GM21786 (cell line): ENCODE data around the gene SERPINB13.

ENCODE experiments used
- ATAC-seq: cut with Tn5 transposase; IDR thresholded peaks from one replicate; pipeline ENCODE4 v1.9.1; 2021; ENCODE audit not compliant: unreplicated experiment

The SERPINB13 gene, protein sequence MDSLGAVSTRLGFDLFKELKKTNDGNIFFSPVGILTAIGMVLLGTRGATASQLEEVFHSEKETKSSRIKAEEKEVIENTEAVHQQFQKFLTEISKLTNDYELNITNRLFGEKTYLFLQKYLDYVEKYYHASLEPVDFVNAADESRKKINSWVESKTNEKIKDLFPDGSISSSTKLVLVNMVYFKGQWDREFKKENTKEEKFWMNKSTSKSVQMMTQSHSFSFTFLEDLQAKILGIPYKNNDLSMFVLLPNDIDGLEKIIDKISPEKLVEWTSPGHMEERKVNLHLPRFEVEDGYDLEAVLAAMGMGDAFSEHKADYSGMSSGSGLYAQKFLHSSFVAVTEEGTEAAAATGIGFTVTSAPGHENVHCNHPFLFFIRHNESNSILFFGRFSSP

DNA sequence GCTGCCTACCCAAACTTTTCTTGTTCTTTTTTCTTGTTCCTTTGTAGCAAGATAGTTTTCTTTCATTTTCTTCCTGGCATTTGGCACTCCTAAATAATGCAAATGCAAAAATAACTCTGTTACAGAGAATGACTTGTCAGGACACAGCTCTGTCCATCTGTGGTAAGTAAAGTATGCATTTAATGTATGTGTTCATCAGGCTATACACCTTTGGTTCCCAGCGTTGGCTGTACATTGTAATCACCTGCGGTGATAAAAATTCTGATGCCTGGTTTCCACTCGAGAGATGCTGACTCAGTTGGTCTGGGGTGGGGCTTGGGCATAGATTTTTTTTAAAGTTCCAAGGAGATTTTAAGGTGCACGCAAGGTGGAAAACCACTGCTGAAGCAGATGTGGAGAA is at the start of gene SERPINB13:
Gene SERPINB13, plus strand, starts transcription at position 378 of the 400 bp plus-strand sequence. CDS start 1,325 bp downstream, outside the sequence.
- ATAC-seq, result no peak

- ATAC-seq, result no peak
Observed at GRCh38 chr18:63539904-63540510, 47.1 kb upstream of the SERPINB13 start.

DNA sequence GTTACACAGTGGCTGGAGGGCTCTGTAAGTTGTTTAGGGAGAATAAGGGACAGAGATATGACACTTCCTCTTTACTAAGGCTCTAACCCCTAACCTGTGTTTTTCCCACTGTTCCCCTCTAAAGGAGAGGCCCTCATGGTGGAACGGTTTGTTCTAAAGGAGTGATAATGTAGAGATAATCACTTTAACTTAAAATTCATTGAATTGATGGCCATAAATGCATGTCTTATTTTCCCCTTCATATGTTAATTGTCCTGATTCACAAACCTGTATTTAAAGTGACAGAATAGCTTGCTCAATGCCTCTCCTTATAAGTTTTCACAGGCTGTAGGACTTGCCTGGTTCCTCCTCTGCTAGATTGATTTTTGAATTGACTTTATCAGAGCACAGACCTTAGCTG is 45.1 kb upstream of the SERPINB13 start, which contains the start of gene SERPINB12:
Gene SERPINB12, plus strand, starts transcription at position 301 of the 400 bp plus-strand sequence. CDS start 13,791 bp downstream, outside the sequence.
- no peak for ATAC-seq

- ATAC-seq, result no peak
Observed at GRCh38 chr18:63544017-63544416, 43.1 kb upstream of the SERPINB13 start.

GRCh38 chr18:63545000-63545399 is 42.1 kb upstream of the SERPINB13 start:
- no peak for ATAC-seq

- ATAC-seq, result no peak
Observed at GRCh38 chr18:63550068-63550467, 37.1 kb upstream of the SERPINB13 start.

DNA sequence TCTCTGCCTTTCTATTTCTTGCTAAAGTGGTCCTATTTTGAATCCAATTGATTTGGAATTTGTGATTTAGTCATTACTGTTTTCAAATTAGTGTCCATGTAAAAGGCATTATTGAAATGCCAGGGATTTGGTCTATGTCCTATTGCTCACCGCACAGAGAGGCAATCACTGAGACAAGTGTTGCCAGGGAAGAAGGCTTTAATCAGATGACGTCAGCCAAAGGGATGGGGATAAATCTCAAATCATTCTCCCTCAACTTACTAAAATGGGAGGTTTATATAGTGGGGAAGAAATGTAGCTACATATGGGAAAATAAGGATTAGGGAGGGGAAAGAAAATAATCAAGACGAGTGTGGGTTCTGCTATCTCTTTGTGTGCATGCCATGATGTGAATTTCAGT is 35.4 kb upstream of the SERPINB13 start:
- ATAC-seq, result no peak

GRCh38 chr18:63552581-63552980 is 34.6 kb upstream of the SERPINB13 start:
- no peak for ATAC-seq

DNA sequence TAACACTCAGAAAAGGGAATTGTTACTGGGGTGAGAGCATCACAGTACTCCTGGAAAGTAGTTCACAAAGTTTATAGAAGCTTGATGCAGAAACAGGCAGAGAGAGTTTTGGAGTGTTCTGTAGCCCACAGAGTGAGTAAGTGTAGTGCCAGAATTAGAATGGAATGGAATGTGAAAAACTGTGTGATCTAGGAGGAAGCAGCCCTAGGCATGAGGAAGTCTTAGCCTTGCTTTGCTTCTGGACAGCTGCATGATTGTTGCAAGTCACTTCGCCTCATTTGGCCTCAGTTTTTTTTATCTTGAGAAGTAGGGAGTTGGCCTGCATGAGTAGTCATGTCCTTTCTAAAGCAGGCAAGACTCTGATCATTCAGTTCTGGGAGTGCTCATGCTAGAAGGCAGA is 34.1 kb upstream of the SERPINB13 start:
- no peak for ATAC-seq

DNA sequence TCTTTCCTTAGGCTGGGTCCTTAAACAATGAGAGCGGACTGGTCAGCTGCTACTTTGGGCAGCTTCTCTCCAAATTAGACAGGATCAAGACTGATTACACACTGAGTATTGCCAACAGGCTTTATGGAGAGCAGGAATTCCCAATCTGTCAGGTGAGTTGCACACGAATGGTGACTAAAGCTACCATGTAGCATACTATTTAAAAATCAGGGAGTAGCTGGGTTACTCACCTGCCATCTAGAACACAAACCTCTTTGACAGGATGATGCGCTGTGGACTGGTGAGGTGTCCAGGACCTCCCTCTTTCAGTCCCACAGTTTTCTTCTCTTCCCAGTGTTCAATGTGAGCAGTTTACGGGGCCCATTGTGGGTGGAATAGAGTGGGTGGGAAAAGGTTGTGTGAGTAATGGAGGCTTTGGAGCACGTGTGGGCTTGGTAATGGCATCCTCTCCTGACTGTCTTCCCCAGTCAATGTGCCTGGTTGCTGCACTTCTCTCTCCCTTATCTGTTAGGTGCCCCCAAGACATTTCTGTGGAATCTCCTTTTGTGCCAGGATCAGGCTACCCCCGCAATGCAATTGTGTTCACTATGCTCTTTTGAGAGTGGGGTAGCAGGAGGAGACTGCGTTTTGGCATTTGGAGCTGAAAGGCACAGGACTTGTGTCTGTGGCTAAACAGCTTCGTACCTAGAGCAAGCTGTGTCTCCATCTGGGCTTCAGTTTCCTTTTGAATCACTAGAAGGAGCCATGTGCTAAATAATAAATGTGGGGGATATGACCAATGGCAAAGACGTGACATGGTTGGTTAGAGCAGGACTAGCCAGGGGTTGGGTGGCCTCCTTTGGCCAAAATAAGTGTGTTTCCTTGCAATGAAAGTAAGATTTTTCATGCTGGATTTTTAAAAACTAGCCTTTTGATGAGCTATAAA is 27.3 kb upstream of the SERPINB13 start:
- no peak for ATAC-seq

- peak; percentile 79 for ATAC-seq
Observed at GRCh38 chr18:63562284-63562683, 24.9 kb upstream of the SERPINB13 start.

GRCh38 chr18:63564021-63564420 is 23.1 kb upstream of the SERPINB13 start:
- no peak for ATAC-seq

- no peak for ATAC-seq
Observed at GRCh38 chr18:63564561-63564960, 22.6 kb upstream of the SERPINB13 start.

GRCh38 chr18:63567276-63567675 is 19.9 kb upstream of the SERPINB13 start:
- no peak for ATAC-seq

- ATAC-seq, result no peak
Observed at GRCh38 chr18:63567825-63568224, 19.3 kb upstream of the SERPINB13 start.

- ATAC-seq, result no peak
Observed at GRCh38 chr18:63570721-63571120, 16.4 kb upstream of the SERPINB13 start.

DNA sequence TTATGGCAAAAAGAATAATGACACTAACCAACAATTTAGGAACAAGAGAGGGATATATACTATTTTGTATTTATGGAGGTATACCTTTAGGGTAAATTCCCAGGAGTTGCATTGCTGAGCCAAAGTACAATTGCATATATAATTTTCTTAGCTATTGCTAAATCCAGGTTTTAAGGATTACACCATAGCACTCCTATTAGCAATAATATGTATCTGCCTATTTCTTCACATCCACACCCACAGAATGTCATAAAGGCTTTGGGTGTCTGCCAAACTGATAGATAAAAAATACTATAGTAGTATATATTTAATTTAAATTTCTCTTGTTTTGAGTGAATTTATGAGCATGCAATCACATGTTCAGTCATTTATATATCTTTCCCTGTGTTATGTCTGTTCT is 11.5 kb upstream of the SERPINB13 start:
- no peak for ATAC-seq

DNA sequence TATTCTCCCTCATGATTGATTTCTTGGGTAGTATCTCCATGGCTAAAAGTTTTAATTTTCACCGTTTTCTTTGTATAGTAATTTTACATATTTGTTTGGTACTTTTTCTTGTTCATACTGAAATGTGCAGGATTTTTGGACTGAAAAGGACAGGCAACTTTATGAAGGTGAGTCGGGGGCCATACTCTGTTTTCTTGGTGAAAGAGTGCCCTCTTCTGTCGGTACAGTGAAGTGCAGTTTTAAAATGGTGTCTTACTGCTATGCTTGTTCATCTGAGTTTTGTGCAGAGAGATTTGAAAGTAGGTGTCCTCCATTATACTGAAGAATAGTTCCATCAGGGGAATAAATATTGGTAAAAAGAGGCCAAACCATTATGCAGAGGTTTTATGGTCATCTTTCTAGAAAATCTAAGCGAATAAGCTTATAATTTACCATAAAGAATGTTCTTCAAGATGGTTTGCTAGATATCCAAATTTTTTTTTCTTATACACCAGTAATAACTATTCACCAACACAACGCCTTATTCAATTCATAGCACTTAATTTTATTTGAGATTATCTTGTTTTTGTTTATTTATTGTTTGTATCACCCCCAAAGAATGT is 8.7 kb upstream of the SERPINB13 start:
- no peak for ATAC-seq

- ATAC-seq, result no peak
Observed at GRCh38 chr18:63579616-63580015, 7.5 kb upstream of the SERPINB13 start.

DNA sequence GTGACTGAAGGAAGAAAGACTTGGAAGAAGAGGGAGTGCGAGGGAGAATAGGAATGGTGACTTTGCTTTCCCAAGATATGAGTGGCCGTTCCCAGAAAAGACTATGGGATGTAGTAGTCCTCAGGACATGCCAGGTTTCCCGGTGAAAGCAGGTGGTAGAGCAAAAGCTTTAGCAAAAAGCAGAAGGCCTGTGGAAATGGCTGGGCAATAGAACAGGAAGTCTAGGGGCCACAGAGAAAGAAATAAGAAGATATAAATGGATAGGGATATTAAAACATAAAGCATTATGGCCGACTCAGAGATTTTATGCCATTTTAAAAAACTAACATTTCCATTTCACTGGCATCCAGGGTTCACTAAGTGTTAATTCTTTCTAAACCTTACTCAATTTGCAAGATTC is 1.2 kb upstream of the SERPINB13 start:
- no peak for ATAC-seq

DNA sequence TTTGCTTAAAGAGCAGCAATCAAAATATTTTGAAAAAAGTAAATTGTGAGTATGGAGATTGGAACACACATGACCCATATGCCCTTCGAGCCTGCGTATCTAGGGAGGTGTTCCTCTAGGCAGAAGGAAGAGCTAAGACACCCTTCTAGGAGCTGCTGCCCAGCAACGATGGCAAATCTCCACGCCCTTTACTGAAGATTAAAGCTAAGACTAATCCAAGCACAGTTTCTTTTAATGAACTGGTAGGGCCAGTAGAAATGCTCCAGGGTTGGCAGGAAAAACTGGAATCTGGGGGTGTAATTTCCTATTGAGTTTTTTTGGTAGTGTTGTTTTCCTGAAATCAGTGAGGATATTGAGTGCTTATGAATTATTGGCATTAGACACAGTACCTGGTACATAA is 712 bp upstream of the SERPINB13 start:
- ATAC-seq, result no peak
